ENCODE results near the gene LYPD1.

GRCh38 chr2:132611719-132612118 lies 58.3 kb downstream of the LYPD1 start:
- TF ChIP-seq POLR2A (IDR thresholded peaks at IDR 0.05) = no peak
- TF ChIP-seq CTCF (IDR thresholded peaks at IDR 0.05) = no peak
